ENCODE results near the gene CARS1.

DNA sequence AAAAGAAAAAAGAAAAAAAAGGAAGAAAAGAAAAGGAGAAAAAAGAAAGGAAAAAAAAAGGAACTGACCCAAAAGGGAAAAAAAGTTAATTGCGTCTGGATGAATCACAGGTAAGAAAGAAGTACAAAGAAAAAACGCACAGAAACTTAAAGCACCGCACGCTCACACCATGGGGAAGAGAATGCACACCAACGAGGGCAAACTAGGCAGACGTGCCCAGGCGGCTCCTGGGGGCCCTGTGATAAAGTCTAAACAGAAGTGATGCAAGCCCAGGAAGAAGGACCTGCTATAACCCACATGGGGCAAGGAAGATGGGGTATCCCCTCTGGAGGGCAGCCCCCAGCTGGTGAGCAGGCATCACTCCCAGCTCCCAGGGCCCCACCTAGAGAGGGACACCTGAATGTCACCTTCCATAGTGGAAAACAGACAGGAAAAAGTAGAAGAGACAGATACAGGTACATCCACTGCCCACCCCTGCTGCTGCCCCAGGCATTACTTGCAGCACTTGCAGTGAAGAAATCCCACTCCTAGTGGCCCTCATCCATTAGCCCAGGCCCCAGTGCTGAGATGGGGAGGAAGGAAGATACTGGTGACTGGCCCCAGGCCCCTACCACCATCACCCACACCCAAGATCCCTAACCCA is 94.0 kb downstream of the CARS1 start:
- TF ChIP-seq, protein P1, sequence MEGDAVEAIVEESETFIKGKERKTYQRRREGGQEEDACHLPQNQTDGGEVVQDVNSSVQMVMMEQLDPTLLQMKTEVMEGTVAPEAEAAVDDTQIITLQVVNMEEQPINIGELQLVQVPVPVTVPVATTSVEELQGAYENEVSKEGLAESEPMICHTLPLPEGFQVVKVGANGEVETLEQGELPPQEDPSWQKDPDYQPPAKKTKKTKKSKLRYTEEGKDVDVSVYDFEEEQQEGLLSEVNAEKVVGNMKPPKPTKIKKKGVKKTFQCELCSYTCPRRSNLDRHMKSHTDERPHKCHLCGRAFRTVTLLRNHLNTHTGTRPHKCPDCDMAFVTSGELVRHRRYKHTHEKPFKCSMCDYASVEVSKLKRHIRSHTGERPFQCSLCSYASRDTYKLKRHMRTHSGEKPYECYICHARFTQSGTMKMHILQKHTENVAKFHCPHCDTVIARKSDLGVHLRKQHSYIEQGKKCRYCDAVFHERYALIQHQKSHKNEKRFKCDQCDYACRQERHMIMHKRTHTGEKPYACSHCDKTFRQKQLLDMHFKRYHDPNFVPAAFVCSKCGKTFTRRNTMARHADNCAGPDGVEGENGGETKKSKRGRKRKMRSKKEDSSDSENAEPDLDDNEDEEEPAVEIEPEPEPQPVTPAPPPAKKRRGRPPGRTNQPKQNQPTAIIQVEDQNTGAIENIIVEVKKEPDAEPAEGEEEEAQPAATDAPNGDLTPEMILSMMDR (conservative IDR thresholded peaks at IDR 0.05; ENCODE audit: low read depth in 2 of 2): no peak
- no peak for TF ChIP-seq EZH2 (IDR thresholded peaks at IDR 0.05; ENCODE audit: low read depth, unreplicated experiment)
- TF ChIP-seq, protein P2, sequence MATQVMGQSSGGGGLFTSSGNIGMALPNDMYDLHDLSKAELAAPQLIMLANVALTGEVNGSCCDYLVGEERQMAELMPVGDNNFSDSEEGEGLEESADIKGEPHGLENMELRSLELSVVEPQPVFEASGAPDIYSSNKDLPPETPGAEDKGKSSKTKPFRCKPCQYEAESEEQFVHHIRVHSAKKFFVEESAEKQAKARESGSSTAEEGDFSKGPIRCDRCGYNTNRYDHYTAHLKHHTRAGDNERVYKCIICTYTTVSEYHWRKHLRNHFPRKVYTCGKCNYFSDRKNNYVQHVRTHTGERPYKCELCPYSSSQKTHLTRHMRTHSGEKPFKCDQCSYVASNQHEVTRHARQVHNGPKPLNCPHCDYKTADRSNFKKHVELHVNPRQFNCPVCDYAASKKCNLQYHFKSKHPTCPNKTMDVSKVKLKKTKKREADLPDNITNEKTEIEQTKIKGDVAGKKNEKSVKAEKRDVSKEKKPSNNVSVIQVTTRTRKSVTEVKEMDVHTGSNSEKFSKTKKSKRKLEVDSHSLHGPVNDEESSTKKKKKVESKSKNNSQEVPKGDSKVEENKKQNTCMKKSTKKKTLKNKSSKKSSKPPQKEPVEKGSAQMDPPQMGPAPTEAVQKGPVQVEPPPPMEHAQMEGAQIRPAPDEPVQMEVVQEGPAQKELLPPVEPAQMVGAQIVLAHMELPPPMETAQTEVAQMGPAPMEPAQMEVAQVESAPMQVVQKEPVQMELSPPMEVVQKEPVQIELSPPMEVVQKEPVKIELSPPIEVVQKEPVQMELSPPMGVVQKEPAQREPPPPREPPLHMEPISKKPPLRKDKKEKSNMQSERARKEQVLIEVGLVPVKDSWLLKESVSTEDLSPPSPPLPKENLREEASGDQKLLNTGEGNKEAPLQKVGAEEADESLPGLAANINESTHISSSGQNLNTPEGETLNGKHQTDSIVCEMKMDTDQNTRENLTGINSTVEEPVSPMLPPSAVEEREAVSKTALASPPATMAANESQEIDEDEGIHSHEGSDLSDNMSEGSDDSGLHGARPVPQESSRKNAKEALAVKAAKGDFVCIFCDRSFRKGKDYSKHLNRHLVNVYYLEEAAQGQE (IDR thresholded peaks at IDR 0.05; ENCODE audit: unreplicated experiment): no peak
- no peak for TF ChIP-seq POLR2AphosphoS5 (IDR thresholded peaks at IDR 0.05; ENCODE audit: low read depth)
- TF ChIP-seq ETS1 (IDR thresholded peaks at IDR 0.05): no peak

Data from GM23338 (cell line).